GM13976 (cell line): ENCODE results near the gene HTT.

ENCODE experiments used
- DNase-seq: peaks from one replicate; pipeline ENCODE4 v3.0.0; 2012; ENCODE audit warnings: low spot score
- CTCF ChIP-seq: IDR thresholded peaks from 2 replicates; pipeline ENCODE4 v1.5.1; 2012; ENCODE audit warnings: borderline replicate concordance, mild to moderate bottlenecking; ENCODE audit not compliant: insufficient read depth; ENCODE audit errors: extremely low read depth, missing control alignments, control extremely low read depth
- in situ Hi-C: fragments of 300-500 bp; cut with MboI; formaldehyde crosslinking; loops from one replicate; pipeline ENCODE4 v1.12.0; 2022; ENCODE audit warnings: low sequenced_read_pairs, mixed read lengths, inconsistent platforms; ENCODE audit not compliant: unreplicated experiment

Gene HTT

DNA sequence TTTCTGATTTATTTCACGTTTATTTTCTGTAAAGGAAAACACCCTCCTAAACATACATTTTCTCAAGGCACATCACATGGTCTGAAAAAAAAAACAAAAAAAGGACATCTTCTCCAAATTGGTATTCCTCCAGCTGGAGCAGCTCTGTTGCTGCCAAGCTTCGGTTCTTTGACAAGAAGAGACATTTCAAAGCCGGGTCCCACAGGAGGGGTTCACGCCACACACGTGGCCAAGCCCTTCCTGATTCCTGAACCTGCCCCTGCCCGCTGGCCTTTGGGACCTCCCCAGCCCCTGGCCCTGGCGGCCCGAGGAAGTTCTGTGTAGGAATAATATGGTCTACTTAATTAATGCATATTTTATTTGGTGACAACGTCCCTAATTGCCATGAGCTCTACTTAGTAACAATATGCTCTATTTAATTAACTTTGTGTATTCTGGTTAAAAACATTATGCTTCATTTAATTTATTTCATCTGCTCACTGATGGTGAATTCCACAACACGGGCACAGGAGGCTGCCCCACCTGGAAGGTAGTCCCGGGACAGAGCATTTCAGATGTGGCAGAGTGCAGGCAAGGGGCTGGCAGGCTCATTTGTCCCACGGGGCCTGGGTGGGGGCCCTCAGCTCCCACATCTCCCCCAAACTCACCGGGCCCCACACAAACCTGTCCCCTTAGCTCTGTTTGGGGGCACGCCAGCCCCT, 212.9 kb downstream of the HTT start:
- no peak for TF ChIP-seq CTCF
- DNase-seq: peak; percentile 19
- in situ Hi-C loops: no loop called here

DNA sequence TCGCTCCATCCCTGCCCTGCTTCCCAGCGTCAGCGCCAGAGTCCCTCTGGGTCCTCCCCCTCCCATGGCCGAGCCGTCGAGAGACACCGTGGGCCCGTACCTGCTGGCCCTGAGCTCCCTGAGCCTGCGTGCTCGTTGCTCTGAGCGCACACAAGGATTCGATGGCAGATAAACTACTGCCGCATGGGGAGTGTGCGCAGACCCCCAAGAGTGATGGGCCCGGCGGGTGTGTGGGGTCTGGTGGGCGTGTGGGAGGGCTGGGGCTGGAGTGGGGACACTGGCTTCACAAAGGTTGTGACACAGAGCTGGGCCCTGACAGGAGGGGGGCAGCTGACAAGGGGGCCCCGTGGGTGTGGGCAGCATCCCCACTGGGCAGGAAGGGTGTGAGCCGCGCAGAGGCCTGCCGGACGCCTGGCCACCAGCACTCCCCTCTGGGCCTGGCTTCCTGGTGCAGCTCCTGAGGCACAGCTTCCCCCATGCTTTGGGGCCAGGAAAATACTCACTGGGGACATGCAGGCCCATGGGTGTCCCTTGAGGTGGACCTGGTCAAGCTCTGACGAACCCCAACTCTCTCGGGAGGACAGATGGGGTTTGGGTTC, 213.6 kb downstream of the HTT start:
- TF ChIP-seq CTCF: no peak
- in situ Hi-C loops: no loop called here
- DNase-seq: peak; percentile 22

GRCh38 chr4:3288571-3289094, 214.2 kb downstream of the HTT start:
- TF ChIP-seq CTCF: no peak
- in situ Hi-C loops: no loop called here
- no peak for DNase-seq

DNA sequence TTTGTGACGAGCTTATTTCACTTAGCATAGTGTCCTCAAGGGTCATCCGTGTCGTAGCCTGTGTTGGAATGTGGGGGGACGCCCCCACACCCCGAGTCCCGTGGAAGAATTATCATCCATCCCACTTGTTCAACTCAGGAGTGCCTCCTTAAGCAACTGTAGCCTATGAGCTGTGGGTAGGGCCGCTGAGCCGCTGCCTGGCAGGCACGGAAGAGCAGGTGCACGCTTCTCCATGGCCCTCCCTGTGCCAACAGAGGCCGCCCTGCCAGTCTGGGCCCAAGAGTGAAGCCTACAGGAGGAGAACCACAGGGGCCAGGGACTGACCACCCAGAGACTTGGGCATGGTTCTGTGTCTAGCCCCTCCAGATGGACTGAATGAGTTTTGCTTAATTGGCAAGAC, 216.0 kb downstream of the HTT start:
- TF ChIP-seq CTCF: no peak
- DNase-seq: no peak
- in situ Hi-C loops: no loop called here

- peak; percentile 28 for DNase-seq
- in situ Hi-C loops: no loop called here
- TF ChIP-seq CTCF: no peak
Measured at GRCh38 chr4:3290889-3291321, 216.4 kb downstream of the HTT start.

- in situ Hi-C loops: no loop called here
- peak; percentile 43 for DNase-seq
- TF ChIP-seq CTCF: no peak
Measured at GRCh38 chr4:3291411-3291968, 217.0 kb downstream of the HTT start.
